ENCODE data around the gene MAN1B1.
"Not testable (repeated sequence)": the region's sequence is repeated elsewhere in the genome, so short reads cannot be mapped to it uniquely, and the experiment has no call there.

The MAN1B1 gene

DNA sequence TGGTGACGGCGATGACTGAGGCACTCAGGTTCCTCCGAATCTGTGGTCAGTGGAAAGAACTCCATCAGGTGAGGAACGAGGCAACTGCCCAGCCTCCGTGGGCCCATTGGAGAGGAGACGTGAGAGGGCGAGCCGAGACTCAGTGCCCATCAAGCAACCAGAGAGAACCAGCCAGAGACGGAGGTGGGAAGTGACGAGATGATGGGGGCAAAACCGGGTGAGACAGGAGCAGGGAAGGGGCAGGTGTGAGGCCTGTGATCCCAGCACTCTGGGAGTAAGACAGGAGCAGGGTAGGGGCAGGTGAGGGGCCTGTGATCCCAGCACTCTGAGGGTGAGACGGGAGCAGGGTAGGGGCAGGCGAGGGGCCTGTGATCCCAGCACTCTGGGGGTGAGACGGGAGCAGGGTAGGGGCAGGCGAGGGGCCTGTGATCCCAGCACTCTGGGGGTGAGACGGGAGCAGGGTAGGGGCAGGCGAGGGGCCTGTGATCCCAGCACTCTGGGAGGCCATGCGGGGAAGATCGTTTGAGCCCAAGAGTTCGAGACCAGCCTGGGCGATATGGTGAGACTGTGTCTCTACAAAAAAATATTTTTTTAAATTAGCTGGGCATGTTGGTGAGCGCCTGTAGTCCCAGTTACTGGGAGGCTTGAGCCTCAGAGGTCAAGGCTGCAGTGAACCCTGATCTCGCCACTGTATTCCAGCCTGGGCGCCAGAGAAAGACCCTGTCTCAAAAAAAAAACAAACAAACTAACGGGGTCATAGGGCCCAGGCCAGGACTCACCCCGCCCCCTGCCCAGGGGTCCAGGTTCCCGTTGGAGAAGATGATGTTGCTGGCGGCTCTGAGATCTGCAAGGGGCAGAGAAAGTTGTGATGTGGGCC is 24.4 kb downstream of the MAN1B1 start:
- no peak for DNase-seq (ENCODE audit: low read depth)

DNA sequence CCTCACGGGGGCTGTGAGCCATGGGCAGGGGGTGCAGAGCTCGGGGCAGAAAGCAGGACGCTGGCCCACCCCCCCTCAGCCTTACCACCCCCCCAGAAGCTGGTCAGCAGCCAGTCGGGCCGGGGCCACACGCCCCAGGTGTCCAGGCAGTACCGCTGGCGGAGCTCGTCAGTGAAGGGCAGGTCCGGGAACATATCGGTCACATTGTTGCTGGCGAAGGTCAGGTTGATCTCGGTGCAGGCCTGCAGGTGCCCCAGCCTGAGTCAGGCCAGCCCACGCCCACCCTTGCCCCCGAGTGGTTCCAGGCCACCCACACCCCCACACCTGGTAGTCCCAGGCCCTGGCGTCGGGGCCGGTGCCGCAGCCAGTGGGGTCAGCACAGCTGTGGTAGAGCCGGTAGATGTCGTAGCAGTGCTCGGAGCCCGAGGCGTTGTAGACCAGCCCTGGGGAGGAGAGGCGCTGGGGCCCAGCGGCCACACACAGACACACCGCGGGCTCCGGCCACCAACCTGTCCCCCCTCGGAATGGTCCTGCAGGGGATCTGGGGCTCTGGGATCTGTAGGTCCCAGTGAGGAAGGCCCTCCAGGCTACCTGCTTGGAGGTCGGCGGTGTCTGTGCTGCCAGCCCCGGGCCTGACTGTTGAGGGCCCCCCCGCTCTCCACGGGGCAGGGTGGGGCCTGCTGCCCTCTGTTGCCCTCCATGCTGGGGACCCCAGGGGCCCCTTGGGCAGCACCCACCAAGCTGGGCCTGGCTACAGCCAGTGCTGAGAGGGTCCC is 25.2 kb downstream of the MAN1B1 start:
- no peak for DNase-seq (ENCODE audit: low read depth)

DNA sequence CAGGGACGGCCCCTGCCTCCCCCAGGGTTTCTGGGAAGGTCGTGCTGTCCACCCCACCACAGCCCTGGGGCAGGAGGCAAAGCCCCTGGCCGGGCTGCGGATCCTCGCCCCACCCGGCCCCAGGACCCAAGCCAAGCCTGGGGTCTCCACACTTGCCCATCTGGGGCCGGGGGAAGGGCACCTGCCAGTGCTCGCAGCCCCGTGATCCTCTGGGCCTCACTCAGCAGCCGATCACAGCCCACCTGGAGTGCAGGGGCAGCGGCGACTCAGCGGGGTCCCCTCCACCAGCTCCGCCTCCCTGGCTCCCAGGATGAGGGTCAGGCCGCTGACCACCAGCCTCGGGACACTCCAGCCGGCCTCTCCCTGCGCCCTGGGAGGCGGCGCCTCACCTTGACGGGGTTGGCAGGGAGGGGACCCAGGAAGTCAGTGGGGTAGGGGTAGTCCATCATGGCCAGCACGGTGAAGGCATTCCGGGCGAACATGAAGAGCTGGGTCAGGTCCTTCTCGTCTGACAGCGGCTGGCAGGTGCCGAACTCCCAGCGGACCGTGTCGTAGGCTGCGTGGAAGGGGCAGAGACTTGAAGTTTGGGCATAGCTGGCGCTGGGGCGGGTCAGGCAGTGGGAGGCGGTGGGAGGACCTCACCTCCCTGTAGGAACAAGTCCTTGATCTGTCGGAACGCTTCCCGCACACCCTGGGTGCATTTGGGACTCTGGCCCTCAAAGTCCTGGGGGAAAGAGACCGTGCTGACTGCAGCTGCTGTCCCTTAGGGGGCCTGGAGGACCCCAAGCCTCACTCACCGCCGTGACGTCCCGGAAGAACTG is 26.0 kb downstream of the MAN1B1 start:
- no peak for DNase-seq (ENCODE audit: low read depth)

DNA sequence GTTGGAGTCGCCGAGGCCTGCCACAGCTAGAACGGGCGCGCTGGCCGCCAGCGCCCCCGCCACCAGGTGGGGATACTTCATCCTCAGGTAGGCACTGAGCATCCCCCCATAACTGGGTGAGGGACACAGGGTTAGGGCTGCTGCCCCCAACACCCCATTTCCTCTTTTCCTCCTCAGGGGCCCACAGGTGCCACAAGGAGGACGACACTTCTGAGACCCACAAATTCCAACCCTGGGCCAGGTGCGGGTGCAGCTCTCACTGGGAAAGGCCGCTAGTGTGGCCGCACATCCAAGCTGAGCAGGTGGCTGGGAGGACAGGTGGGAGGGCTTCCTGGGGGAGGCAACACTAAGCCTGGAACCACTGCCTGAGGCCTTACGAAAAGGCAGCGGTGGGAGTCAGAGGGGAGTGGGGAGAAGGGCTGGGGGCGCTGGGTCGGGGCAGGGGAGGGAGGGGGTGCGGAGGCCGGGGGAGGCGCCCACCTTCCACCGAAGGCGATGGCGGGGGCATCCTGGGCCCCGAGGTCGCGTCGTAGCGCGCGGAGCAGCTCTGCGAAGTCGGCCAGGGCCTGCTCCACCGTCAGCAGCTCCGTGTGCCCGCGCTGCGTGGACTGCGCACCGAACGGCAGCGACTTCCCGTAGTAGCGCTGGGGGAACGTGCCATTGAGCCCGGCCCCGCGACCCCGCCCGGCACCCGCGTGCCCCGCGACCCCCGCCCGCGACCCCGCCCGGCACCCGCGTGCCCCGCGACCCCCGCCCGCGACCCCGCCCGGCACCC is 26.8 kb downstream of the MAN1B1 start:
- no peak for DNase-seq (ENCODE audit: low read depth)

DNA sequence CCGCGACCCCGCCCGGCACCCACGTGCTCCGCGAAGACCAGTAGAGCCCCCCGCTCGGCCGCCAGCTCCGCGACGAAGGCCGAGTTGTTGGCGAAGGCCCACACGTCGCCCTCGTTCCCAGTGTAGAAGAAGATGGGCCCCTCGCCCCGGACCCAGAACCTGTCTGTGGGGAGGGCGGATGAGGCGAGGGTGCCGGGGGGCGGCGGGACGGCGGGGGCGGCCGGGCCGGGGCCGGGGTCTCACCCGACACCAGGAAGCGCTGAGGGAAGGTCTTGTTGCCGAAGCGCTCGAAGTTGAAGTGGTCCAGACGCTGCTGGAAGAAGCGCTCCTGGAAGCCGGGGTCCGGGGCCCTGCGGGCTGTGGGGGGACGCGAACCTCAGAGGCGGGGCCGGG is 27.4 kb downstream of the MAN1B1 start:
- no peak for DNase-seq (ENCODE audit: low read depth)

DNA sequence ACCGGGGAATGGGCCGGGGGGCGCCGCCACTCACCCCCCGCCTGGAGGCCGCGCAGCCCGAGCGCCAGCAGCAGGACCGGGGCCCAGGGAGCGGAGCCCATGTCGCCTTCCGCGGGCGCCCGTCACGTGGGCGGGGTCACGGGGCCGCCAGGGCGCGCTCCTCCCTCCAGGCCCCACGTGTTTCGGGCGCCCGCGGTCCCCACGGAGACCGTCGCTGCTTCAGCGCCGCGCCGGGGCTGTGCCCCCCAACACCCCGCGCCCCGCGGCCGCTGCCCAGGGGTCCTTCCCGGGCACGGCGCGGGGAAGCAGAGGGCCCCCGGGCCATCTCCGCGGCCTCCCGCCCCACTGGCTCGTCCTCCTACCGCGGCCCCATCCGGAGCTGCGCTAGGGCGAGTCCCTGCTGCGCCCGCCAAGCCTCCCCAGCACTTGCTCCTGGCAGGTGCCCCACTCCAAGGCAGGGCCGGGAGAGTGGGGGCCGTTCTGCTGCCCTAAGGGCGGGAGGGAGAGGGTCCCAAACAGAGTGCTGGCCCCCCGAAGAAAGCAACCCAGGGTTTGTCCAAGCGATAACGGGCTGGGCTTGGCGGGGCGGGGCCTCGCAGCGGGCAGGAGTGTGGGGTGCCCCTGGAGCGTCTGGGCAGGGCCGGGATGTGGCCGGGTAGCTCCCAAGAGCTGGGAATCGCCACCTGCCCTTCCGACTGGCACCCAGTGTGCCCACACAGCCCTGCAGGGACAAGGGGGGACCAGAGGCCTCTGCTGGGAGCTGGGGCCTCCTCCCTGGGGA is 28.0 kb downstream of the MAN1B1 start, which contains the start of gene DPP7:
Gene DPP7 (minus strand): TSS at position 121 of the 781 bp plus-strand sequence. CDS start 20 bp downstream, at position 101.
- peak; percentile 68 for DNase-seq (ENCODE audit: low read depth)

DNA sequence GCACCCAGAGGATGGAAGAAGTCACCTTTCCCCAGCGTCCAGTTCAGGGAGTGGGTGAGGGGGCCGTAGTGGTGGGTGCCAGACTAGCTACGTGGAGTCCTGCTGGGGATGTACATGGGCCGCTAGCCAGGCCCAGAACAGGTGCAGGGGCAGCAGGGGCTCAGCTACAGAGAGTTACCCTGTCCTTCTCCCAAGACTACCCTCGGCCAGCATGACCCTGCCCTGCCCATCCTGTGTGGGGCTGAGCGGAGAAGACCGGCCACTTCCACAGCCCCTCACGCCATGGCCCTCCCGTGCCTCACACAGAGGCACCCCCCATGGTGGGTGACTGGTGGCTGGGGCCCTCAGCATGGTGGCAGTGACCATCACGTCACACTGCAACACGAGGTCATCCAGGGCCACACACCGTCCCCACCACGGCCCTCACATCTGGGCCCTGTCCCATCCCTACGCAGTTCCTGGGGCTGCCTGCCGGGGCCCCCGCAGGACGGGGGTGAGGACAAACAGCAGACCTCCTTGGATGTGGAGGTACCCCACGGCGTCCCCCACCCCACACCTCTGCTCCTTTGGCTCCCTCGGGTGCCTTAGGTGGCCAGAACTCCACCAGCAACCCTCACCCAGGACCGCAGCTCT is 28.7 kb downstream of the MAN1B1 start:
- no peak for DNase-seq (ENCODE audit: low read depth)

DNA sequence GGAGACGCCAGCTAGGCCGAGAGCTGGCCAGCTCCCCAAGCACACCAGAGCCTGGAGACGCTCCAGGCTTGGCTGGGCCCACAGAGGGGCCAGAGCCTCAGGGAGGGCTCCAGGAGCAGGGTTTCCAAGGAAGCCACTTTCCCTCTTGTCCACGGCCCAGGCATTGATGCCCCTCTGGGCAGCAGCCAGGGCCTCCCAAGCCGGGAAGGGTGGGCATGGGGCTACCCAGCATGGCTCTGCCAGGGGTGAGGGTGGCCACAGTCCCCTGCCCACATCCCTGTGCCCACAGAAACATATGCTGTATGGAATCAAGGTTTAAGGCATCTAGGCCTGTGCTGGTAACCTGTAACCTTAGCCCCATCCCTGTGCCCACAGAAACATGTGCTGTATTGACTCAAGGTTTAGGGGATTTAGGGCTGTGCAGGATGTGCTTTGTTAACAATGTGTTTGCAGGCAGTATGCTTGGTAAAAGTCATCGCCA is 29.3 kb downstream of the MAN1B1 start:
- DNase-seq (ENCODE audit: low read depth): no peak

DNA sequence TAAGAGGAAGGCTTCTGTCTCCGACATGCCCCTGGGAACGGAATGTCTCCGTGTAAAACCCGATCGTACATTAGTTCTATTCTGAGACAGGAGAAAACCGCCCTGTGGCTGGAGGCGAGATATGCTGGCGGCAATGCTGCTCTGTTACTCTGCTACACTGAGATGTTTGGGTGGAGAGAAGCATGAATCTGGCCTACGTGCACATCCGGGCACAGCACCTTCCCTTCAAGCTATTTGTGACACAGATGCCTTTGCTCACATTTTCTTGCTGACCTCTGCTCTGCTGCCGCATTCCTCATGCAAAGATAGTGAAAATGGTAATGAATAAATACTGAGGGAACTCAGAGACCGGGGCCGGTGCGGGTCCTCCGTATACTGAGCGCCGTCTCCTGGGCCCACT is 29.9 kb downstream of the MAN1B1 start:
- DNase-seq (ENCODE audit: low read depth): no peak

DNA sequence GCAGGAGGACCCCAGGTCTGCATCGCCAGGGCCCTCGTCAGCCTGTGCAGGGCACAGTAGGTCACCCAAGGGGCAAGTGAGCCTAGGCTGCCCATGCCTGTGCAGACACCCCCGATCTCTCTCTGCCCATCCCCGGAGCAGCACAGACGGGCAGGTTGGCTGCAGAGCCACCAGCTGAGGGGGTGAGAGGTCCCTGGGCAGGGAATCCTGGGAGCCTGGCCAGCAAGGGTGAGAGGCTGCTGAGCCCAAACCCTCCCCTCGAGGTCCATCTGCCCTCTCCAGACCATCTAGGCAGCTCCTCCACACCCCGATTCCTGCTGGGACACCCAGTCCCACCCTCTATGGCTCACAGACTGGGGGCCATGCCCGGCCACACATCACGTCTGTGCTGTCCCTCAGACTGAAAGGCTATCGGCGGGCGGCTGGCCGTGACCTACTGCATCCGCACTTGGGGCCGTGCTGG is 30.5 kb downstream of the MAN1B1 start:
- no peak for DNase-seq (ENCODE audit: low read depth)

DNA sequence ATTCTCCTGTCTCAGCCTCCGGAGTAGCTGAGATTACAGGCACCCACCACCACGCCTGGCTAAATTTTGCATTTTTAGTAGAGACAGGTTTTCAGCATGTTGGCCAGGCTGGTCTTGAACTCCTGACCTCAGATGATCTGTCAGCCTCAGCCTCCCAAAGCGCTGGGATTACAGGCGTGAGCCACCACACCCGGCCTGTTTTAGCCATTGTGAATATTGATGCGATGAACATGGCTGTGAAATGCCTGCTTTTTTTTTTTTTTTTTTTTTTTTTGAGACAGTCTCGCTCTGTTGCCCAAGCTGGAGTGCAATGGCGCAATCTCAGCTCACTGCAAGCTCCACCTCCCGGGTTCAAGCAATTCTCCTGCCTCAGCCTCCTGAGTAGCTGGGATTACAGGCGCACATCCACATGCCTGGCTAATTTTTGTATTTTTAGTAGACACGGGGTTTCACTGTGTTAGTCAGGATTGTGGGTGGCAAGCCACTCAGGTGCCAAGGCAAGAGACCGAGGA is 31.4 kb downstream of the MAN1B1 start:
- not testable (repeated sequence) for DNase-seq (ENCODE audit: low read depth)

DNA sequence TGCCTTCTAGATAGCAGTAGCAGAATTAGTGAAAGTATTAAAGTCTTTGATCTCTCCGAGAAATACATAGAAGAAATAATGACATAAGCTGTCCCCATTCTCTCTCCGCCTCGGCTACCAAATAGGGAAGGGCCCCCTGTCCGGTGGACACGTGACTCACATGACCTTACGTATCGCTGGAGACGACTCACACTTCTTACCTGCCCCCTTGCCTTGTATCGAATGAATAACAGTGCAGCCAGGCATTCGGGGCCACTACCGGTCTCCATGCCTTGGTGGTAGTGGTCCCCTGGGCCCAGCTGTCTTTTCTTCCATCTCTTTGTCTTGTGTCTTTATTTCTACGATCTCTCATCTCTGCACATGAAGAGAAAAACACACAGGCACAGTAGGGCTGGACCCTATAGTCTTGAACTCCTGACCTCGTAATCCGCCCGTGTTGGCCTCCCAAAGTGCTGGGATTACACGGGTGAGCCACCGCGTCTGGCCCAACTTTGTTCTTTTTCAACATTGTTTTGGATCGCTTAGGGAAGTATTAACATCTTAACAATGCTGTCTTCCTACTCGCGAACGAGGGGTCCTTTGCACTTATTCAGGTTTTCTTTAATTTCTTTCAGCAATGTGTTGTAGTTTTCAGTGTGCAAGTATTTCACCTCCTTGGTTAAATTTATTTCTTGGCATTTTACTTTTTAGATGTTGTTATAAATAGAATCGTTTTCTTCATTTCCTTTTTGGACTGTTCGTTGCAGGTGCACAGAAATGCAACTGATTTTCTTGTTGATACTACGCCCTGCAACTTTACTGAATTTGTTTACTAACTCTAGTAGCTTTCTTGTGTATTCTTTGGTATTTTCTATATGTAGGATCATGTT is 35.4 kb downstream of the MAN1B1 start:
- not testable (repeated sequence) for DNase-seq (ENCODE audit: low read depth)

DNA sequence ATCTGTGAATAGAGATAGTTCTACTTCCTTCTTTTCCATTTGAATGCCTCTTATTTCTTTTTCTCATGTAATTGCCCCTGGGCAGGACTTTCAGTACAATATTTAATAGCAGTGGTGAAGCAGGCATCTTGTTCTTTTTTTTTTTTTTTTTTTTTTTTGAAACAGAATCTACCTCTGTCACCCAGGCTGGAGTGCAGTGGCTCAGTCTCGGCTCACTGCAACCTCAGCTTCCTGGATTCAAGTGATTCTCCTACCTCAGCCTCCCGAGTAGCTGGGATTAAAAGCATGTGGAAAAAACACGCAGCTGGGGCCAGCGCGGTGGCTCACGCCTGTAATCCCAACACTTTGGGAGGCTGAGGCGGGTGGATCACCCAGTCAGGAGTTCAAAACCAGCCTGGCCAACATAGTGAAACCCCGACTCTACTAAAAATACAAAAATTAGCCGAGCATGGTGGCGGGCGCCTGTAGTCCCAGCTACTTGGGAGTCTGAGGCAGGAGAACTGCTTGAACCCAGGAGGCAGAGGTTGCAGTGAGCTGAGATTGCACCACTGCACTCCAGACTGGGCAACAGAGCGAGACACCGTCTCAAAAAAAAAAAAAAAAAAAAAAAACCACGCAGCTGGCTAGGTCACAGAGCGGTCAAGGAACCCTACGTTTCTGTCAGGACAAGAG is 36.1 kb downstream of the MAN1B1 start:
- not testable (repeated sequence) for DNase-seq (ENCODE audit: low read depth)

DNA sequence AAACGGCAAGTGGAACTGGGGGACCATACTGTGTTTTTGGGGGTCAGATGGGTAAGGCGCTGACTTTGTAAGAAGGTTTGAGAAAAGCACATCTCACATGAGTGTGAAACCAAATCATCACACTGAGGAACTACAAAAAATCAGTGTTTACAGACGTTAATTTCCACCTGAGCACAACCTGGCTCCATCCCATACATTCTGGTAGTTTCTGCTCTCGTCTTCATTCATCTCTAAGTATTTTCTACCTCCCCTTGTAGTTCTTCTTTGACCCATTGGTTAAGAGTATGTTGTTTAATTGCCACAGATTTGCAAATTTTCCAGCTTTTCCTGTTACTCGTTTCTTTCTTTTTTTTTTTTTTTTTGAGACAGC is 36.7 kb downstream of the MAN1B1 start:
- no peak for DNase-seq (ENCODE audit: low read depth)

DNA sequence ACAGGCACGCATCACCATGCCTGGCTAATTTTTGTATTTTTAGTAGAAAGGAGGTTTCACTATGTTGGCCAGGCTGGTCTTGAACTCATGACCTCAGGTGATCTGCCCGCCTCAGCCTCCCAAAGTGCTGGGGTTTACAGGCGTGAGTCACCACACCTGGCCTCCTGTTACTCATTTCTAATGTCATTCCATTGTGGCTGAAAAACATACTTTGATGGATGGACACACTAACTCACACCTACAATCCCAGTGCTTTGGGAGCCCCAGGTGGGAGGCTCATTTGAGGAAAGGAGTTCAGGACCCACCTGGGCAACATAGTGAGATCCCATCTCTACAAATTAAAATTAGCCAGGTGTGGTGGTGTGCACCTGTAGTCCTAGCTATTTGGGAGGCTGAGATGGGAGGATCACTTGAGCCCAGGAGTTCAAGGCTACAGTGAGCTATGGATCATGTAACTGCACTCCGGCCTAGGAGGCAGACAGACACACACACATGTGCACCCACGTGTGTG is 37.2 kb downstream of the MAN1B1 start:
- not testable (repeated sequence) for DNase-seq (ENCODE audit: low read depth)

DNA sequence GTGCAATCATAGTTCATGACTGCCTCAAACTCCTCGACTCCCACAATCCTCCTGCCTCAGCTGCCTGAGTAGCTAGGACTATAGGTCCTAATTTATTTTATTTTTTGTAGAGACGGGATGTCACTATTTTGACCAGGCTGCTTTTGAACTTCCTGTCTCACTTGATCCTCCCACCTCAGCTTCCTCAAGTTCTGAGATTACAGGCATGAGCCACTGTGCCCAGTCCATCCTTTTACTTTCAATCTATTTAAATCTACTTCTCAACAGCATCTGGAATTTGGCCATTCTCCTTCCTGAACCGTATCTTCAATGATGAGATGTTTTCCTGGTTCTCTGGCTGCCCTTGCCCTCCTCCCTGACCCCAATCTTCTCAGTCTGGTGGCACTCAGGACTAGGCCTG is 40.0 kb downstream of the MAN1B1 start:
- DNase-seq (ENCODE audit: low read depth): no peak

DNA sequence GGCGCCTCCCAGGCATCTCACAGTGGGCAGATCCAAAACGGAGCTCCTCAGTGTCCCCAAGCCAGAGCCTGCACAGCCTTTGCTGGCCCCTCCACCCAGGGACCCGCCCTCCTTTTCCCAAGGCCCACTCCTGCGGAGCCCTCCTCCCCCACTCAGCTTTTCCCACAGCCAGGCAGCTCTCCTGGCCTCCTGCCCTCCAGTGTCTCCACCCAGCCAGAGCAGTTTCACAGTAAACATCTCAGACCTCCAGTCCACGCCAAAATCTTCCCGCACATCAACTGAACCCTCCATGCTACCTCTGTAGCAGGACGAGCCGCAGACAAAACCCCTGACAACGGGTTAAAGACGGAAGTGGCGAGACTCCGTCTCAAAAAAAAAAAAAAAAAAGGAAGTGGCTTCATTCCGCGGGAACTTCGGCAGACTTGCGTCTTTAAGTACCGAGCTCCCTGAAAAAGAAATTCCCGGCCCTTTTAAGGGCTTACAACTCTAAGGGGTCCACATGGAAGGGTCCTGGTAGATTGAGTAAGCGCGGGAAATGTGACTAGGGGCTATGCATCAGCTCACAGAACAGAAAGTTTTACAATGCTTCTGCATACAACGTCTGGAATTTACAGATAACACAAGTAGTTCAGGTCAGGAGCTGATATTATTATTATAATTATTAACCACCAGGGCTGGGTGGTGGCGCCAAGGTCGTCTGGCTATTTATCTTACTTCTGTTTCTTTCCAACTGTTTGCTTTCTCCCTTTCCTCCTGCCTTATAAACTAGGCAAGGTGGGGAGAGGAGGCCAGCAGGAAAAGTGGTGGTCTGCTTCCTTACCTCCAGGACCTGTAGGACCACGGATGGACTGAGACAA is 40.7 kb downstream of the MAN1B1 start:
- DNase-seq (ENCODE audit: low read depth): peak; percentile 58

Measured in CMK (cell line).